Kidney (tissue), 14 donors: Measurements from ENCODE around the gene PCDHB7. TPM values are rescaled to one million over a fixed set of nuclear protein-coding genes. Genes with fewer than 3 reads are reported as not detected.
"Not testable (repeated sequence)": the region's sequence is repeated elsewhere in the genome, so short reads cannot be mapped to it uniquely, and the experiment has no call there.

ENCODE experiments used
- DNase-seq, 5 donors: peaks; one replicate each; pipeline ENCODE4 v3.0.0-alpha.2; 2013 to 2020
- FAIRE-seq: peaks from 2 replicates; lab custom pipeline; 2012; peaks lifted over from hg19 to GRCh38; lab: Jason Lieb, UNC
- H3K27ac ChIP-seq, 2 donors: one replicate each; pipeline ENCODE4 v1.7.0; 2013; ENCODE audit warnings: low read depth in 2 of 2, low read length in 2 of 2, inconsistent platforms in 1 of 2
- H3K27me3 ChIP-seq: one replicate; pipeline ENCODE4 v1.7.1; 2013; ENCODE audit warnings: low read length, inconsistent platforms; ENCODE audit not compliant: control insufficient read depth, insufficient read depth
- H3K36me3 ChIP-seq, 3 donors: one replicate each; pipeline versions ENCODE4 v1.7.0 to v1.7.1; 2013; ENCODE audit warnings: low read length in 3 of 3, control low read depth in 1 of 3, inconsistent platforms in 1 of 3; ENCODE audit not compliant: insufficient read depth in 3 of 3, control insufficient read depth in 2 of 3
- H3K4me1 ChIP-seq, 3 donors: one replicate each; pipeline versions ENCODE4 v1.7.0 to v1.7.1; 2013; ENCODE audit warnings: low read length in 3 of 3, inconsistent platforms in 1 of 3, low read depth in 1 of 3; ENCODE audit not compliant: control insufficient read depth in 2 of 3, insufficient read depth in 2 of 3
- H3K4me3 ChIP-seq, 3 donors: one replicate each; pipeline versions ENCODE4 v1.7.0 to v1.8.1; 2013; ENCODE audit warnings: low read length in 3 of 3, control low read depth in 1 of 3, inconsistent platforms in 1 of 3
- H3K9ac ChIP-seq, 3 donors: one replicate each; pipeline versions ENCODE4 v1.7.0 to v1.7.1; 2013; ENCODE audit warnings: low read length in 3 of 3, control low read depth in 1 of 3, inconsistent platforms in 1 of 3
- H3K9me3 ChIP-seq, 3 donors: one replicate each; pipeline versions ENCODE4 v1.7.0 to v1.7.1; 2013; ENCODE audit warnings: low read length in 3 of 3, control low read depth in 1 of 3, inconsistent platforms in 1 of 3; ENCODE audit not compliant: control insufficient read depth in 2 of 3, insufficient read depth in 1 of 3
- intact Hi-C: fragments of 100-400 bp; cut with DNase I; formaldehyde crosslinking; loops from one replicate; pipeline ENCODE4 v1.11.1; 2022
- polyA plus RNA-seq: library from polyadenylated mRNA; stranded (reverse); fragments of 350-450 nt; fragmentation: Illumina TruSeq; extraction: RNeasy Lipid Tissue Mini Kit (QIAGEN cat#74804); gene quantifications from one replicate; pipeline ENCODE4 v1.2.3, GENCODE V29; 2014; ENCODE audit warnings: low read depth, low replicate concordance; ENCODE audit not compliant: insufficient read depth
- total RNA-seq: library from RNA; stranded (reverse); fragmentation: NEBNext Ultra II Directional; extraction: Animal tissue kit (Norgen Biotek cat#: 25700); gene quantifications from one replicate; pipeline ENCODE4 v1.2.1, GENCODE V29; 2021
- TF ChIP-seq, protein P1 (sequence below): IDR thresholded peaks from 3 replicates; pipeline ENCODE4 v1.5.1; 2012; ENCODE audit warnings: mild to moderate bottlenecking, moderate library complexity, borderline replicate concordance; ENCODE audit not compliant: insufficient read depth; ENCODE audit errors: extremely low read depth
- donor health status: control.
- donor health status: control.
- donor health status: control.
- donor health status: control.
- donor health status: control.
- donor health status: DM: yes; HTN: yes; CAD: no.
- donor health status: Normal renal cell carcinoma (clear cell type).

The PCDHB7 gene
- total and polyA plus RNA-seq, 2 donors from 2014 or later: 0.97 to 2.3 TPM

DNA sequence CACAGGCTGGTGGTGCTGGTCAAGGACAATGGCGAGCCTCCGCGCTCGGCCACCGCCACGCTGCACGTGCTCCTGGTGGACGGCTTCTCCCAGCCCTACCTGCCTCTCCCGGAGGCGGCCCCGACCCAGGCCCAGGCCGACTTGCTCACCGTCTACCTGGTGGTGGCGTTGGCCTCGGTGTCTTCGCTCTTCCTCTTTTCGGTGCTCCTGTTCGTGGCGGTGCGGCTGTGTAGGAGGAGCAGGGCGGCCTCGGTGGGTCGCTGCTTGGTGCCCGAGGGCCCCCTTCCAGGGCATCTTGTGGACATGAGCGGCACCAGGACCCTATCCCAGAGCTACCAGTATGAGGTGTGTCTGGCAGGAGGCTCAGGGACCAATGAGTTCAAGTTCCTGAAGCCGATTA, 43.6 kb downstream of the PCDHB7 start:
- H3K27ac ChIP-seq, H3K27me3 ChIP-seq, H3K9ac ChIP-seq, H3K36me3 ChIP-seq, H3K4me1 ChIP-seq, DNase-seq, H3K4me3 ChIP-seq, FAIRE-seq, intact Hi-C loops: not testable (repeated sequence)
- peaks cover 0 to 43% (median 17%) of the 10 kb centered on the region in 3 donors for H3K9me3 ChIP-seq

GRCh38 chr5:141223112-141223783, 50.8 kb downstream of the PCDHB7 start, which contains the start of gene PCDHB14:
TSS of gene PCDHB14 (plus strand) at chr5:141223343. CDS start at chr5:141223506, 163 bp downstream.
- H3K9ac ChIP-seq: peak within 1 kb of the TSS in 1 of 3 donors; percentile 9
- peak within 1 kb of the TSS; percentile 28 to 50 (median 44) for H3K4me3 ChIP-seq
- no peaks in the 10 kb centered on the region for H3K4me1 ChIP-seq
- intact Hi-C loops: no loop called here
- H3K36me3 ChIP-seq: no peaks in the 10 kb centered on the region
- no peak within 1 kb of the TSS for H3K27ac ChIP-seq
- peaks cover 0 to 47% (median 8%) of the 10 kb centered on the region in 3 donors for H3K9me3 ChIP-seq
- peak in 2 of 5 donors; percentile 29 to 31 for DNase-seq
- TF ChIP-seq, protein P1, sequence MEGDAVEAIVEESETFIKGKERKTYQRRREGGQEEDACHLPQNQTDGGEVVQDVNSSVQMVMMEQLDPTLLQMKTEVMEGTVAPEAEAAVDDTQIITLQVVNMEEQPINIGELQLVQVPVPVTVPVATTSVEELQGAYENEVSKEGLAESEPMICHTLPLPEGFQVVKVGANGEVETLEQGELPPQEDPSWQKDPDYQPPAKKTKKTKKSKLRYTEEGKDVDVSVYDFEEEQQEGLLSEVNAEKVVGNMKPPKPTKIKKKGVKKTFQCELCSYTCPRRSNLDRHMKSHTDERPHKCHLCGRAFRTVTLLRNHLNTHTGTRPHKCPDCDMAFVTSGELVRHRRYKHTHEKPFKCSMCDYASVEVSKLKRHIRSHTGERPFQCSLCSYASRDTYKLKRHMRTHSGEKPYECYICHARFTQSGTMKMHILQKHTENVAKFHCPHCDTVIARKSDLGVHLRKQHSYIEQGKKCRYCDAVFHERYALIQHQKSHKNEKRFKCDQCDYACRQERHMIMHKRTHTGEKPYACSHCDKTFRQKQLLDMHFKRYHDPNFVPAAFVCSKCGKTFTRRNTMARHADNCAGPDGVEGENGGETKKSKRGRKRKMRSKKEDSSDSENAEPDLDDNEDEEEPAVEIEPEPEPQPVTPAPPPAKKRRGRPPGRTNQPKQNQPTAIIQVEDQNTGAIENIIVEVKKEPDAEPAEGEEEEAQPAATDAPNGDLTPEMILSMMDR: no peak
- no peak for FAIRE-seq
- no peaks in the 10 kb centered on the region for H3K27me3 ChIP-seq

- DNase-seq, intact Hi-C loops, H3K4me3 ChIP-seq: not testable (repeated sequence)
Measured at GRCh38 chr5:141224844-141225243, 52.4 kb downstream of the PCDHB7 start.

GRCh38 chr5:141225421-141225820, 53.0 kb downstream of the PCDHB7 start:
- FAIRE-seq, DNase-seq: not testable (repeated sequence)

More at GRCh38 chr5:141224844-141225243, 52.4 kb downstream of the PCDHB7 start:
- not testable (repeated sequence) for FAIRE-seq, H3K4me1 ChIP-seq, H3K27ac ChIP-seq, H3K36me3 ChIP-seq, H3K9ac ChIP-seq, H3K27me3 ChIP-seq
- H3K9me3 ChIP-seq: peaks cover 0 to 38% (median 5%) of the 10 kb centered on the region in 3 donors

More at GRCh38 chr5:141225421-141225820, 53.0 kb downstream of the PCDHB7 start:
- H3K4me3 ChIP-seq, H3K27me3 ChIP-seq, H3K9ac ChIP-seq, H3K27ac ChIP-seq, H3K36me3 ChIP-seq, intact Hi-C loops, H3K4me1 ChIP-seq: not testable (repeated sequence)
- peaks cover 0 to 34% (median 8%) of the 10 kb centered on the region in 3 donors for H3K9me3 ChIP-seq

Other genes with a start within 250 kb of the PCDHB7 start
Only the 30 nearest of the 37 such genes appear.
- gene PCDHAC2, start 206.2 kb upstream of the PCDHB7 start, total RNA-seq: 3.6 TPM
- 0.30 TPM for gene PCDHAC2, start 206.2 kb upstream of the PCDHB7 start, polyA plus RNA-seq
- 0.50 TPM for gene PCDHB1, start 121.3 kb upstream of the PCDHB7 start, total RNA-seq
- 0.09 TPM for gene PCDHB1, start 121.3 kb upstream of the PCDHB7 start, polyA plus RNA-seq
- gene PCDHB2, start 78.0 kb upstream of the PCDHB7 start, total RNA-seq: 2.9 TPM
- 2.2 TPM for gene PCDHB2, start 78.0 kb upstream of the PCDHB7 start, polyA plus RNA-seq
- 3.1 TPM for gene PCDHB3, start 72.2 kb upstream of the PCDHB7 start, total RNA-seq
- gene PCDHB3, start 72.2 kb upstream of the PCDHB7 start, polyA plus RNA-seq: 2.3 TPM
- 5.8 TPM for gene PCDHB4, start 50.8 kb upstream of the PCDHB7 start, total RNA-seq
- 0.90 TPM for gene PCDHB4, start 50.8 kb upstream of the PCDHB7 start, polyA plus RNA-seq
- gene PCDHB5, start 37.4 kb upstream of the PCDHB7 start, total RNA-seq: 7.5 TPM
- gene PCDHB5, start 37.4 kb upstream of the PCDHB7 start, polyA plus RNA-seq: 2.1 TPM
- 2.0 TPM for gene PCDHB6, start 22.6 kb upstream of the PCDHB7 start, total RNA-seq
- gene PCDHB6, start 22.6 kb upstream of the PCDHB7 start, polyA plus RNA-seq: 0.32 TPM
- gene PCDHB8, start 5.1 kb downstream of the PCDHB7 start, total RNA-seq: 3.7 TPM
- 0.56 TPM for gene PCDHB8, start 5.1 kb downstream of the PCDHB7 start, polyA plus RNA-seq
- 5.1 TPM for gene PCDHB16, start 9.7 kb downstream of the PCDHB7 start, total RNA-seq
- 0.67 TPM for gene PCDHB16, start 9.7 kb downstream of the PCDHB7 start, polyA plus RNA-seq
- 2.4 TPM for gene PCDHB9, start 14.5 kb downstream of the PCDHB7 start, total RNA-seq
- gene PCDHB9, start 14.5 kb downstream of the PCDHB7 start, polyA plus RNA-seq: 0.47 TPM
- gene PCDHB10, start 19.7 kb downstream of the PCDHB7 start, total RNA-seq: 2.3 TPM
- gene PCDHB10, start 19.7 kb downstream of the PCDHB7 start, polyA plus RNA-seq: 0.73 TPM
- gene PCDHB11, start 27.0 kb downstream of the PCDHB7 start, total RNA-seq: 4.3 TPM
- 0.47 TPM for gene PCDHB11, start 27.0 kb downstream of the PCDHB7 start, polyA plus RNA-seq
- 2.5 TPM for gene PCDHB12, start 36.1 kb downstream of the PCDHB7 start, total RNA-seq
- 0.77 TPM for gene PCDHB12, start 36.1 kb downstream of the PCDHB7 start, polyA plus RNA-seq
- gene PCDHB13, start 41.3 kb downstream of the PCDHB7 start, total RNA-seq: 5.9 TPM
- 0.86 TPM for gene PCDHB13, start 41.3 kb downstream of the PCDHB7 start, polyA plus RNA-seq
- 6.2 TPM for gene PCDHB14, start 50.7 kb downstream of the PCDHB7 start, total RNA-seq
- 2.0 TPM for gene PCDHB14, start 50.7 kb downstream of the PCDHB7 start, polyA plus RNA-seq
- gene PCDHB15, start 72.8 kb downstream of the PCDHB7 start, total RNA-seq: 6.0 TPM
- gene PCDHB15, start 72.8 kb downstream of the PCDHB7 start, polyA plus RNA-seq: 1.8 TPM
- gene SLC25A2, start 131.4 kb downstream of the PCDHB7 start, total RNA-seq: 0.94 TPM
- gene SLC25A2, start 131.4 kb downstream of the PCDHB7 start, polyA plus RNA-seq: not detected
- gene TAF7, start 148.1 kb downstream of the PCDHB7 start, total RNA-seq: 73.5 TPM
- 71.3 TPM for gene TAF7, start 148.1 kb downstream of the PCDHB7 start, polyA plus RNA-seq
- gene PCDHGA1, start 157.9 kb downstream of the PCDHB7 start, total RNA-seq: 0.69 TPM
- gene PCDHGA1, start 157.9 kb downstream of the PCDHB7 start, polyA plus RNA-seq: 0.19 TPM
- gene PCDHGA2, start 166.1 kb downstream of the PCDHB7 start, total RNA-seq: 4.7 TPM
- gene PCDHGA2, start 166.1 kb downstream of the PCDHB7 start, polyA plus RNA-seq: 0.73 TPM
- gene PCDHGA3, start 171.2 kb downstream of the PCDHB7 start, total RNA-seq: 4.0 TPM
- 0.22 TPM for gene PCDHGA3, start 171.2 kb downstream of the PCDHB7 start, polyA plus RNA-seq
- gene PCDHGB1, start 177.5 kb downstream of the PCDHB7 start, total RNA-seq: 2.9 TPM
- gene PCDHGB1, start 177.5 kb downstream of the PCDHB7 start, polyA plus RNA-seq: 0.37 TPM
- 3.9 TPM for gene PCDHGA4, start 182.4 kb downstream of the PCDHB7 start, total RNA-seq
- 0.13 TPM for gene PCDHGA4, start 182.4 kb downstream of the PCDHB7 start, polyA plus RNA-seq
- gene PCDHGB2, start 187.3 kb downstream of the PCDHB7 start, total RNA-seq: 4.0 TPM
- not detected for gene PCDHGB2, start 187.3 kb downstream of the PCDHB7 start, polyA plus RNA-seq
- 2.8 TPM for gene PCDHGA5, start 191.5 kb downstream of the PCDHB7 start, total RNA-seq
- gene PCDHGA5, start 191.5 kb downstream of the PCDHB7 start, polyA plus RNA-seq: not detected
- gene PCDHGB3, start 197.6 kb downstream of the PCDHB7 start, total RNA-seq: 4.4 TPM
- gene PCDHGB3, start 197.6 kb downstream of the PCDHB7 start, polyA plus RNA-seq: 0.15 TPM
- gene PCDHGA6, start 201.2 kb downstream of the PCDHB7 start, total RNA-seq: 7.2 TPM
- gene PCDHGA6, start 201.2 kb downstream of the PCDHB7 start, polyA plus RNA-seq: 0.34 TPM
- gene PCDHGA7, start 210.1 kb downstream of the PCDHB7 start, total RNA-seq: 4.1 TPM
- gene PCDHGA7, start 210.1 kb downstream of the PCDHB7 start, polyA plus RNA-seq: 0.49 TPM
- gene PCDHGB4, start 215.1 kb downstream of the PCDHB7 start, total RNA-seq: 6.1 TPM
- gene PCDHGB4, start 215.1 kb downstream of the PCDHB7 start, polyA plus RNA-seq: 1.0 TPM
- 1.8 TPM for gene PCDHGA8, start 220.0 kb downstream of the PCDHB7 start, total RNA-seq
- 0.09 TPM for gene PCDHGA8, start 220.0 kb downstream of the PCDHB7 start, polyA plus RNA-seq